K562 (cell line): ENCODE data around the gene BCHE. TPM values are rescaled to one million over a fixed set of nuclear protein-coding genes. Genes with fewer than 3 reads are reported as not detected.

Source experiments
- ATAC-seq: fragments of 200-7000 bp; cut with Tn5 transposase; 3 replicates; pipeline ENCODE4 v1.9.1; 2020; ENCODE audit warnings: moderate library complexity
- Bru-seq: library from RNA; stranded (reverse); fragments of 400-500 nt; gene quantifications from one replicate; lab custom pipeline; 2021; lab: Mats Ljungman, UMichigan
- BruChase-seq, 2 experiments: library from RNA; stranded (reverse); fragments of 400-500 nt; gene quantifications; one replicate each; lab custom pipeline; 2021; lab: Mats Ljungman, UMichigan
- BruUV-seq: library from RNA; stranded (reverse); fragments of 400-500 nt; replicated peaks from 2 replicates; lab custom pipeline; 2021; lab: Mats Ljungman, UMichigan
- CTCF ChIA-PET: fragments of 300-600 bp; formaldehyde crosslinking; extraction: SDS; loops from one replicate; lab custom pipeline; 2021; ENCODE audit warnings: low intra/inter-chr PET ratio; lab: Yijun Ruan, JAX
- POLR2A ChIA-PET: fragments of 300-600, 350-650 bp; sonication (Branson Sonifier 250); formaldehyde crosslinking; extraction: SDS; loops from one replicate; lab custom pipeline; 2021; ENCODE audit warnings: antibody characterized with exemption, inconsistent platforms; lab: Yijun Ruan, JAX
- DNase-seq, 4 experiments: peaks; one replicate each; pipeline versions ENCODE4 v3.0.0 to v3.0.0-alpha.2; 2011 to 2018; ENCODE audit warnings: low spot score in 3 of 4, mixed read lengths in 3 of 4; ENCODE audit errors: extremely low read depth in 1 of 4
- FAIRE-seq: peaks from 2 replicates; lab custom pipeline; 2011; peaks lifted over from hg19 to GRCh38; lab: Jason Lieb, UNC
- H2AFZ ChIP-seq: 2 replicates; pipeline ENCODE4 v1.6.0; 2011; ENCODE audit warnings: low read depth, low read length, control low read depth, inconsistent platforms
- H3K27ac ChIP-seq: fragments of 200-600 bp; 3 replicates; pipeline ENCODE4 v1.8.0; 2011; ENCODE audit warnings: low read depth, mild to moderate bottlenecking, control low read depth, inconsistent platforms, low read length, moderate library complexity, mixed read lengths; ENCODE audit errors: extremely low read depth
- H3K27me3 ChIP-seq, 2 experiments: fragments of 300-600 bp in 1 of 2; 2 replicates in 1 of 2; 3 replicates in 1 of 2; pipeline versions ENCODE4 v1.6.0 to v1.8.0; 2011; ENCODE audit warnings: inconsistent platforms in 2 of 2, low read length in 2 of 2, mild to moderate bottlenecking in 1 of 2, mixed read lengths in 1 of 2, moderate library complexity in 1 of 2; ENCODE audit not compliant: control insufficient read depth in 2 of 2, insufficient read depth in 2 of 2
- H3K36me3 ChIP-seq: fragments of 300-600 bp; 3 replicates; pipeline ENCODE4 v1.8.0; 2011; ENCODE audit warnings: mild to moderate bottlenecking, low read length, inconsistent platforms; ENCODE audit not compliant: control insufficient read depth, insufficient read depth
- H3K4me1 ChIP-seq, 2 experiments: fragments of 200-600 bp in 1 of 2; replicated peaks in 1 of 2; 2 replicates in 1 of 2; 3 replicates in 1 of 2; pipeline versions ENCODE4 v1.5.1 to v1.8.0; 2011; ENCODE audit warnings: inconsistent platforms in 2 of 2, low read length in 2 of 2, mild to moderate bottlenecking in 1 of 2, mixed read lengths in 1 of 2, moderate library complexity in 1 of 2; ENCODE audit not compliant: control insufficient read depth in 2 of 2, insufficient read depth in 2 of 2
- H3K4me2 ChIP-seq: 2 replicates; pipeline ENCODE4 v1.6.1; 2011; ENCODE audit warnings: low read length, control low read depth, inconsistent platforms, mixed read lengths; ENCODE audit not compliant: insufficient read depth
- H3K4me3 ChIP-seq: fragments of 200-600 bp; sonication (generic), shearing (Covaris generic); 2 replicates; pipeline ENCODE4 v1.5.1; 2016; ENCODE audit warnings: control low read depth, inconsistent platforms
- H3K79me2 ChIP-seq: fragments of 200-600 bp; 3 replicates; pipeline ENCODE4 v1.8.0; 2011; ENCODE audit warnings: low read length, inconsistent platforms; ENCODE audit not compliant: control insufficient read depth, insufficient read depth
- H3K9ac ChIP-seq, 2 experiments: 2 replicates each; pipeline versions ENCODE4 v1.6.0 to v1.6.1; 2011; ENCODE audit warnings: low read depth in 2 of 2, low read length in 2 of 2, control low read depth in 1 of 2, inconsistent platforms in 1 of 2, mild to moderate bottlenecking in 1 of 2, mixed read lengths in 1 of 2; ENCODE audit not compliant: insufficient read depth in 1 of 2
- H3K9me1 ChIP-seq: one replicate; pipeline ENCODE4 v1.6.0; 2011; ENCODE audit warnings: inconsistent platforms, mild to moderate bottlenecking, low read length, moderate library complexity; ENCODE audit not compliant: control insufficient read depth, insufficient read depth
- H3K9me3 ChIP-seq: replicated peaks from 2 replicates; pipeline ENCODE4 v1.5.1; 2011; ENCODE audit warnings: low read depth, low read length, inconsistent platforms; ENCODE audit not compliant: control insufficient read depth, insufficient read depth
- H4K20me1 ChIP-seq: replicated peaks from 2 replicates; pipeline ENCODE4 v1.6.1; 2011; ENCODE audit warnings: low read length, inconsistent platforms, mixed read lengths; ENCODE audit not compliant: control insufficient read depth, insufficient read depth
- CCNT2 ChIP-seq: IDR thresholded peaks from 2 replicates; pipeline ENCODE4 v1.6.1; 2011; ENCODE audit warnings: borderline replicate concordance, low read depth, mild to moderate bottlenecking, moderate library complexity, mixed read lengths, low read length; ENCODE audit not compliant: insufficient read length; ENCODE audit errors: extremely low read depth
- GTF2F1 ChIP-seq: IDR thresholded peaks from 2 replicates; pipeline ENCODE4 v1.6.1; 2011; ENCODE audit warnings: low read depth, low read length, improper control_type of control experiment
- HDGF ChIP-seq: fragments of 450-650 bp; IDR thresholded peaks from 2 replicates; pipeline ENCODE4 v1.6.1; 2016
- POLR2AphosphoS5 ChIP-seq: IDR thresholded peaks from 2 replicates; pipeline ENCODE4 v1.6.1; 2011; ENCODE audit warnings: mild to moderate bottlenecking, low read depth, low read length, moderate library complexity; ENCODE audit not compliant: control insufficient read depth, insufficient read depth
- ZFP36 ChIP-seq: fragments of 150-350 bp; IDR thresholded peaks from 2 replicates; pipeline ENCODE4 v1.6.1; 2018; ENCODE audit warnings: low read length, low read depth; ENCODE audit not compliant: partially characterized antibody
- ZFPM2 ChIP-seq: fragments of 250-450 bp; sonication (Bioruptor Pico); IDR thresholded peaks from 2 replicates; pipeline ENCODE4 v1.5.1; 2022; ENCODE audit warnings: mild to moderate bottlenecking
- WGBS: fragments of 100-300 bp; shearing (Covaris generic); methylation state at CpG from one replicate; pipeline ENCODE4 v1.1.6; 2016; ENCODE audit warnings: low coverage, mixed read lengths; ENCODE audit not compliant: insufficient coverage; ENCODE audit errors: missing lambda C conversion rate; 5-methylcytosine and 5-hydroxymethylcytosine counted together
- in situ Hi-C: fragments of 300-500 bp; cut with MboI; formaldehyde crosslinking; loops from 4 replicates; pipeline ENCODE4 v1.15.0; 2018; ENCODE audit warnings: inconsistent platforms, mixed read lengths
- intact Hi-C: fragments of 100-400 bp; cut with micrococcal nuclease; formaldehyde crosslinking; loops from 2 replicates; pipeline ENCODE4 v1.14.2; 2022
- long read RNA-seq, 3 experiments: library from polyadenylated mRNA in 2 of 3; library from RNA in 1 of 3; unstranded in 2 of 3; stranded (forward) in 1 of 3; transcript quantifications; one replicate each; pipeline ENCODE4 v2.0.0, GENCODE V29; 2019 to 2022
- polyA minus RNA-seq, 3 experiments: library from RNA; depleted of rRNA, polyadenylated mRNA; stranded (reverse); fragments of >200 nt; gene quantifications; 2 replicates each; pipeline ENCODE4 v1.2.3, GENCODE V29; 2011
- polyA plus RNA-seq, 8 experiments: library from polyadenylated mRNA; depleted of rRNA in 4 of 8; stranded (reverse) in 5 of 8; unstranded in 3 of 8; fragments of >200 nt; fragmentation: Nextera tagmentation in 2 of 8; fragmentation: Illumina TruSeq in 1 of 8; extraction: Ambion mirVana in 2 of 8; extraction: Trizol in 1 of 8; gene quantifications; 2 replicates each; pipeline versions ENCODE4 v1.2.1 to v1.2.3, GENCODE V29; 2011 to 2014; ENCODE audit warnings: inconsistent platforms in 1 of 8, missing spikeins in 1 of 8
- total RNA-seq, 7 experiments: library from RNA; depleted of rRNA in 6 of 7; stranded (reverse); fragments of >200 nt in 6 of 7; fragmentation: Illumina TruSeq in 2 of 7; extraction: Trizol in 2 of 7; gene quantifications; 2 replicates each; pipeline versions ENCODE4 v1.2.1 to v1.2.3, GENCODE V29; 2011 to 2021; ENCODE audit warnings: low replicate concordance in 1 of 7

The BCHE gene
- total RNA-seq (2011; cell fraction: chromatin; rRNA removed; ENCODE audit: low replicate concordance) = not detected in 2 replicates
- not detected in 2 replicates for total RNA-seq (2011; cell fraction: nucleolus; rRNA removed)
- 0.31 TPM in 1 of 2 replicates, not detected in the other for total RNA-seq (2011; cell fraction: nucleoplasm; rRNA removed)
- total RNA-seq (2014; rRNA removed) (0.08 TPM in 1 of 2 replicates, not detected in the other), total RNA-seq (2014; rRNA removed; fragmentation: Illumina TruSeq; extraction: Trizol) (0.11 and 0.16 TPM in 2 replicates), total RNA-seq (2015; rRNA removed; fragmentation: Illumina TruSeq; extraction: Trizol) (0.11 and 0.23 TPM in 2 replicates), total RNA-seq (2021) (0.09 and 0.20 TPM in 2 replicates), polyA plus RNA-seq (2011; rRNA removed) (0.03 and 0.17 TPM in 2 replicates), polyA plus RNA-seq (2014; fragmentation: Illumina TruSeq; extraction: Trizol) (0.12 TPM in 1 of 2 replicates, not detected in the other), polyA plus RNA-seq (2014; fragmentation: Nextera tagmentation; extraction: Ambion mirVana) (under 1 TPM; 0.20 to 0.24 TPM), polyA plus RNA-seq (2014; rRNA removed) (0.15 TPM in 1 of 2 replicates, not detected in the other), polyA minus RNA-seq (2011; rRNA and poly(A)+ RNA removed) (0.11 TPM in 1 of 2 replicates, not detected in the other), Bru-seq, nascent RNA (percentile 20 among the genes with signal in this experiment), BruChase-seq, experiment 1, labeled RNA remaining after a 2-hour chase (percentile 20 among the genes with signal in this experiment), BruChase-seq, experiment 2, labeled RNA remaining after a 6-hour chase (percentile 18 among the genes with signal in this experiment)
- 0.03 TPM in 1 of 2 replicates, not detected in the other for polyA plus RNA-seq (2011; cell fraction: cytosol; rRNA removed)
- not detected in 2 replicates for polyA plus RNA-seq (2011; cell fraction: nucleus; rRNA removed)
- polyA plus RNA-seq (2012) = 0.14 and 0.40 TPM in 2 replicates
- not detected in 2 replicates for polyA minus RNA-seq (2011; cell fraction: cytosol; rRNA and poly(A)+ RNA removed)
- polyA minus RNA-seq (2011; cell fraction: nucleus; rRNA and poly(A)+ RNA removed) = 0.11 TPM in 1 of 2 replicates, not detected in the other
- long read RNA-seq, experiment 1 = 0 reads
- long read RNA-seq, experiment 2 = 0 reads
- long read RNA-seq, experiment 3 = 0 reads

GRCh38 chr3:165837058-165837525, at the start of gene BCHE:
Gene BCHE, minus strand, starts transcription at chr3:165837423. Its CDS starts 6,390 bp downstream, at chr3:165831033.
- in situ Hi-C loops = no loop called here
- FAIRE-seq (no peak), DNase-seq (no peak), ATAC-seq (no peak)
- no peak within 1 kb of the TSS for H3K4me3 ChIP-seq
- no peaks in the 10 kb centered on the region for H3K4me1 ChIP-seq
- no peaks in the 10 kb centered on the region for H3K9me3 ChIP-seq
- H3K4me2 ChIP-seq = no peak within 1 kb of the TSS
- ChIA-PET POLR2A (no interaction called here), CTCF (no interaction called here)
- no peaks in the 10 kb centered on the region for H3K27me3 ChIP-seq
- no peaks in the 10 kb centered on the region for H4K20me1 ChIP-seq
- no peaks in the 10 kb centered on the region for H3K9me1 ChIP-seq
- WGBS = 2% methylated on average over 6 of the region's 6 CpGs
- BruUV-seq = no TSS peak
- H3K27ac ChIP-seq = no peak within 1 kb of the TSS
- H3K79me2 ChIP-seq = no peaks in the 10 kb centered on the region
- H3K9ac ChIP-seq = no peak within 1 kb of the TSS
- no peak within 1 kb of the TSS for H2AFZ ChIP-seq
- intact Hi-C loops = no loop called here
- H3K36me3 ChIP-seq = no peaks in the 10 kb centered on the region
- no peak for TF ChIP-seq ZFPM2 (CRISPR knock-in tag)
- no peak for TF ChIP-seq ZFP36
- no peak for TF ChIP-seq CCNT2
- no peak for TF ChIP-seq HDGF
- TF ChIP-seq GTF2F1 = no peak
- no peak for TF ChIP-seq POLR2AphosphoS5
